Subcutaneous adipose tissue (tissue), 4 donors: ENCODE results near the gene RHBDD2. TPM values are rescaled to one million over a fixed set of nuclear protein-coding genes. Genes with fewer than 3 reads are reported as not detected.

Experiments
- total RNA-seq, 4 donors: library from RNA; depleted of rRNA; stranded (reverse); fragments of >200 nt; gene quantifications; one replicate each; pipeline ENCODE4 v1.1.0, GENCODE V29; 2016
- TF ChIP-seq, protein P1 (sequence below): fragments of 450-650 bp; IDR thresholded peaks from one replicate; pipeline ENCODE4 v1.5.1; 2016; ENCODE audit warnings: low read depth, mild to moderate bottlenecking, control low read depth, antibody characterized with exemption, moderate library complexity

RHBDD2 gene
- total RNA-seq, 4 donors from 2014 or later: 20.5 to 36.7 (median 26.2) TPM

DNA sequence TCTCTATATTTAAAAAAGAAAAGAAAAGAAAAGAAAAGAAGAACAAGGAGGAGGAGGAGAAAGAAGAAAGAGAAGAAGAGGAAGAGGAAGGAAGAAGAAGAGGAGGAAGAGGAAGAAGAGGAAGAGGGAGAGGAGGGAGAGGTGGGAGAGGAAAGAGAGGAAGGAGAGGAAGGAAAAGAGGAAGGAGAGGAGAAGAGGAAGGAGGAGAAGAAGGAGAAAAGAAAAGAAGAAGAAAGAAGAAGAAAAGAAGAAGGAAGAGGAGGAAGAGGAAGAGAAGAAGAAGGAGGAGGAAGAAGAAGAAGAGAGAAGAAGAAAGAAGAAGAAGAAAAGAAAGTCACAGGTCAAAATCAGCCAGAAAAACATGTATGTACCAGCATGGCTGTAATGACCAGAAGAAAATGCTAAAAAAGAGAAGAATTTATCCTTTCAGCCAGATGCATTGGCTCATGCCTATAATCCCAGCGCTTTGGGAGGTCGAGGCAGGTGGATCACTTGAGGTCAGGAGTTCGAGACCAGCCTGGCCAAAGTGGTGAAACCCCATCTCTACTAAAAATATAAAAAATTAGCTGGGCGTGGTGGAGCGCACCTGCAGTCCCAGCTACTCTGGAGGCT is 30.8 kb downstream of the RHBDD2 start:
- TF ChIP-seq, protein P1, sequence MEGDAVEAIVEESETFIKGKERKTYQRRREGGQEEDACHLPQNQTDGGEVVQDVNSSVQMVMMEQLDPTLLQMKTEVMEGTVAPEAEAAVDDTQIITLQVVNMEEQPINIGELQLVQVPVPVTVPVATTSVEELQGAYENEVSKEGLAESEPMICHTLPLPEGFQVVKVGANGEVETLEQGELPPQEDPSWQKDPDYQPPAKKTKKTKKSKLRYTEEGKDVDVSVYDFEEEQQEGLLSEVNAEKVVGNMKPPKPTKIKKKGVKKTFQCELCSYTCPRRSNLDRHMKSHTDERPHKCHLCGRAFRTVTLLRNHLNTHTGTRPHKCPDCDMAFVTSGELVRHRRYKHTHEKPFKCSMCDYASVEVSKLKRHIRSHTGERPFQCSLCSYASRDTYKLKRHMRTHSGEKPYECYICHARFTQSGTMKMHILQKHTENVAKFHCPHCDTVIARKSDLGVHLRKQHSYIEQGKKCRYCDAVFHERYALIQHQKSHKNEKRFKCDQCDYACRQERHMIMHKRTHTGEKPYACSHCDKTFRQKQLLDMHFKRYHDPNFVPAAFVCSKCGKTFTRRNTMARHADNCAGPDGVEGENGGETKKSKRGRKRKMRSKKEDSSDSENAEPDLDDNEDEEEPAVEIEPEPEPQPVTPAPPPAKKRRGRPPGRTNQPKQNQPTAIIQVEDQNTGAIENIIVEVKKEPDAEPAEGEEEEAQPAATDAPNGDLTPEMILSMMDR: no peak

DNA sequence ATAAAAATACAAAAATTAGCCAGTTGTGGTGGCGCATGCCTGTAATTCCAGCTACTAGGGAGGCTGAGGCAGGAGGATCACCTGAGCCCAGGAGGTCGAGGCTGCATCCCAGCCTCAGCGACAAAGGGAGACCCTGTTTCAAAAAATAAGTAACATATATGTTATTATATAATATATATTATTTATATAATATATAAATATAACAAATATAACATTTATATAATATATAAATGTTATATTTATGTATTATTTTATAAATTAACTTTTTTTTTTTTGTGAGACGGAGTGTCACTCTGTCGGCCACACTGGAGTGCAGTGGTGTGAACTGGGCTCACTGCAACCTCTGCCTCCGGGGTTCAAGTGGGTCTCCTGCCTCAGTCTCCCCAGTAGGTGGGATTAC is 34.6 kb downstream of the RHBDD2 start:
- TF ChIP-seq, protein P1: no peak

DNA sequence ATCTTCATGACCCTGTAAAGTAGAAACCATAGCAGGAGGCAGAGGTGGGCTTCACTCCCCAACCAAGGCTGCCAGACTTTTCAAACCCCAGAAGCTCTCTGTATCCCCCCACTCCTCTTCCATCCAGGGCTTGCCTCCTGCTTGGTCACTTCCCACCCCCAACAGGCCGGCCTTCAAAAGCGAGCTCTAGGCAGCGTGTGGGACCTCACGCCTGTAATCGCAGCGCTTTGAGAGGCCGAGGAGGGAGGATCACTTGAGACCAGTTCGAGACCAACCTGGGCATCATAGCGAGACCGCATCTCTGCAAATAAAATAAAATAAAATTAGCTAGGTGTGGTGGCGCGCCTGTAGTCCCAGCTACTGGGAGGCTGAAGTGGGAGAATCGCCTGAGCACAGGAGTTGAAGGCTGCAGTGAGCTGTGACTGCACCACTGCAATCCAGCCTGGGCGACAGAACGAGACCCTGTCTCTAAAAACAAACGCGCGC is 35.4 kb downstream of the RHBDD2 start:
- TF ChIP-seq, protein P1: no peak

DNA sequence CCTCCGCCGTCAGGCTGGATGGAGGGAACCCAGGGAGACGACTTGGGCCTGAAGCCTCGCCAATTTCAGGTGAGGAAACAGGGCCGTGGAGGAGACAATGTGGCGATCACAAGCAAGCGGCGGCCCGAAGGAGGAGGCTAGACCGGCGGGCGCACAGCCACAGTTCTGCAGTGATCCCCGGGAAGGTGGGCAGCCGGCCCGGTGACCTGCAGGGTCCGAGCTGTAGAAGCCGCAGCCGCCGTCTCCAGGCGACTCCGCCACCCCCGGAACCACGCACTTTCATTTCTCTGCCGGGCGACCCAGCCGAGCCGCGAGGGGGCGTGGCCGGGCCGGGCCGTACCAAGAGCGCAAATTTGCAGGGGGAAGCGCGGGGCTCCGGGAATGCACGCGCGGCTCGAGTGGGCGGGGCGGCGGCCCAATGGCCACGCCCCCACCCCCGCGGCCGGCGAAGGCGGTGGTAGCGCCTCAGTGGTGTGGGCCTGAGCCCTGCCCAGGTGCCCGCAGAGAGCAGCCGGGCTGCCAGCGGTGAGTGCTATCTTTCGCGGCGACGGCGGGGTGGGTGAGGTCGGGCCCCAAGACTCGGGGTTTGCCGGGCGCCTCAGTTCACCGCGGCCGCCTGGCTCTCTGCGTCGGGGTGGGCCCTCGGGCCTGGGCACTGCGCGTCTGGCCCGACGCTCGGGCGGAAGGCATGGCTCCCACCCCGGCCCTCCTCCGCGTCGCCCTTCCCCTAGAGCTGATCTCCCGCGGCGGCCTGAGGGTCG is 36.0 kb downstream of the RHBDD2 start, which contains the start of gene POR:
Gene POR, plus strand, starts transcription at position 501 of the 761 bp plus-strand sequence. CDS start 38,847 bp downstream, outside the sequence.
- TF ChIP-seq, protein P1: no peak

DNA sequence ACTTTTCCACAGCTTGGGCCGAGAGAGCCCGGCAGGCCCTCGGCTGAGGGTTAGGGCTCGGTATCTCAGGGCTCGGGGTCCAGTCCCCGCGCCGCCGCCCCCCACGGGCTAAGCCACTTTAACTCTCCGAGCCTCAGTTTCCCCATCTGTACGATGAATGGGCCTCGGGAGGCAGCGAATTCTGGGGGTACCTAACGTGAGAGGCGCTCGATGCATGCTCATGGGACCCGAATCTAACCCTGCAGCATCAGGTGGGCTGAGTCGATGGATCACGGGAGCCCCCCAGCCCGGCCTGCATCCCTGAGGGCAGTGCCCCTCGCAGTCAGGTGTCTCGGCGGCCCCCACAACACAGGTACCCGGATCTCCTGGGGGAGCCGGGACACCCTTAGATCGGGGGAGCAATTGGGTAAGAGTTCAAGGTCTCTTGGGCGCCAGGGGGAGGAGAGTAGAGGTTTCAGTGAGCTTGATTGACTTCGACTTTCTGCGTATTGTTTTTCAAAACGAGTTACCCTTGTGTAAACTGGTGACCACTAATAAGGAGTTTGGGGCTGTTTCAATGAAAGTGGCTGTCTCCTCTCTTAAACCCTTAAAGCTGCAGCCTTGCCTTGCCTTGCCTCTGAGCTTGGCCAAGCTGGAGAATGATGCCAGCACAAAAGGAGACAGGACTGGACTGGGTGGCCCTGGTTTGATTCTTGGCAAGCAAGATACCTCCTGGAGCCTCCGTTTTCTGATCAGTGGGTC is 36.8 kb downstream of the RHBDD2 start:
- TF ChIP-seq, protein P1: no peak

DNA sequence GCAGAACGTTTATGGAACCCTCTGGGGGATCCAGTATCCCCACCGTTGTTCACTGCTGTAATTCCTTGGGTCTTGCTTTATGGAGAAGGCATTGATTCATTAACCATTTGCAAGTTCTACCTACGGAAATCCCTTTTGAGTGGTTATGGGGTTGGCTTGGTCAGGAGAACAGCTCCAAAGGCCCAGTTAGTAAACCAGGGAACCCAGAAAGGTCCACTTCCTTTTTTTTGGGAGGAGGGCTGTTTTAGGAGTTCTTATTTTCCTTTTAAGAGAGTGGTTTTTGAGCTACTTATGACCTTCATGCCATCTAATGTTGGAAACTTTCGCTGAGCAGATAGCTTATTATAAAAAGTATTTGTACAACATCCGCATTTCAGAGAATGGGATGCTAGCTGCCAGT is 37.4 kb downstream of the RHBDD2 start:
- TF ChIP-seq, protein P1: no peak
